ENCODE data around the gene AQP5.

AQP5 gene

DNA sequence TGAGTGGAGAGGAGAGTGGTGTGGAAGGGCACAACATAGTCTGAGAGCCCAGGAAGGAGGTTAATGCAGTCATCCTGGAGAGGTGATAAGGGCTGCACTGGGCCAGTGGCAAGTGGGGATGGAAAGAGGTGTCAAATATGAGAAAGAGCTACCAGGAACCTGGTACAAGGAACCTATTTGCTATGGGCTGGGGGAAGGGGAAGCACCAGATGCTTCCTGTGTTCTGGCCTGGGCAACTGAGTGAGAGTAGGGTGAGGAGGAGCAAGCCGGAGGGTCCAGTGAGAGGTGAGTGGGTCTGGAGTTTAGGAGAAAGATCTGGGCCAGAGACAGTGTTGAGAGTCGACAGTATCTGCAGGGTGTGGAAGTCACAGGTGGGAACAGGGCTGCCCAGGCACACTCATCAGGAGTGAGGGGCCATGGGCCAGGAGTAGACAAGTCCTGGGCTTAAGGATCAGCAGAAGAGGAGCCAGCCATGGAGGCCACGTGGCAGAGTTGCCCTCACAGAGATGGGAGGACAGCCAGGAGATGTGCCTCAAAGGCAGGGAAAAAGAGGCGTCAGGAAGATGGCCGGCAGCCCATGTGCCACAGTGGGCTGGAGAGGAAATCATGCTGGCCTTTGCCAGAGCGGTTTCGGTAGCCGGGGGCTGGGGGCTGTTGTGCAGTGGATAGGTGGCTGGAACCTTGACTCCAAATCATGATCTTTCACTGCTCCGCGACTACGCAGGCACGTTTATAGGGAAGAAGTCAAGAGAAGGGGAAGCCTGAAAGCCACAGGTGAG is 8.2 kb downstream of the AQP5 start:
- Histone ChIP-seq H3K9ac (ENCODE audit: low read length) (no peak overlapping the region), H3K27me3 (ENCODE audit: control insufficient read depth in 1 of 2, insufficient read depth in 2 of 2, low read length in 2 of 2) (peaks cover 0 to 9% of the 10 kb centered on the region in 2 donors), H3K27ac (ENCODE audit: low read depth, low read length) (peak overlapping the region; percentile 23), H3K36me3 (ENCODE audit: insufficient read depth, low read length) (no peaks in the 10 kb centered on the region), H3K4me1 (ENCODE audit: insufficient read depth, low read length) (peaks cover 23% of the 10 kb centered on the region), H3K4me3 (ENCODE audit: low read depth in 1 of 2, low read length in 2 of 2) (no peak overlapping the region), H3K9me3 (ENCODE audit: low read length) (no peaks in the 10 kb centered on the region)

DNA sequence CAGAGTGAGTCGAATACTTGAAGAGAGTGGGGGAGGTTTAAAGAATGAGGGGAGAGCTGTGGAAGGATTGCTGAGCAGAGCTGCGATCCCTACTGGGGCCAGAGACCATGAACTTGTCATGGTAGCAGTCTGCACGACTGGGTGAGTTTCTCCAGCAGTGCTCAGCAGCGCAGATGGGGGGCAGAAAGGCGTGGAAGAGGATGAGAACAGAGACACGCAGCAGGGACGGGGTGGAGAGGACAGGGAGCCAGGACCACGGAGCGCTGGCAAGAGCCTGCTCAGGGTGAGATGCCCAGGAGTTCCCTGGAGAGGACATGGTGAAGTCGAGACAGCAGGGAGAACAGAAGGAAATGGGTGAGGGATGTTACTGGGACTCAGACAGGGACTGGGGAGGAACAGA is 9.0 kb downstream of the AQP5 start:
- Histone ChIP-seq H3K9ac (ENCODE audit: low read length) (no peak overlapping the region), H3K27ac (ENCODE audit: low read depth, low read length) (no peak overlapping the region), H3K4me1 (ENCODE audit: insufficient read depth, low read length) (peaks cover 31% of the 10 kb centered on the region), H3K27me3 (ENCODE audit: control insufficient read depth in 1 of 2, insufficient read depth in 2 of 2, low read length in 2 of 2) (peaks cover 0 to 9% of the 10 kb centered on the region in 2 donors), H3K36me3 (ENCODE audit: insufficient read depth, low read length) (no peaks in the 10 kb centered on the region), H3K4me3 (ENCODE audit: low read depth in 1 of 2, low read length in 2 of 2) (no peak overlapping the region), H3K9me3 (ENCODE audit: low read length) (no peaks in the 10 kb centered on the region)

DNA sequence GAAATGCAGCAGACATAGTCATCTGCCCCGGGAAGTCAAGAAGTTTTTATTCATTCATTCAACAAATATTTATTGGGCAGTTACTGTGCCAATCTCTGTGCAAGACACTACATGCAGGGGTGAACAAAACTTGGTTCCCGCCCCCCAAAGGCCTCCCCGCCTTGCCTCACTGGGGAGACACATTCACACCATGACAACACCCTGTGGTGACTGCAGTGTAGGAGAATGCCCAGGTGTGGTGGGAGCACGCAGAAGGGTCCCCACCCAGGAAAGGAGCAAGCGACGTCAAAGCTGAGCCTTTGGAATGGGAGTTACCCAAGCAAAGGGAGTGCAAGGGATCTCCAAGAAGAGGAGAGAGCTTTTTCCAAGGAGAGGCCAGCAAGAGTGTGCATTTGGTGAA is 9.5 kb downstream of the AQP5 start:
- H3K27me3 ChIP-seq (ENCODE audit: control insufficient read depth in 1 of 2, insufficient read depth in 2 of 2, low read length in 2 of 2), result peaks cover 0 to 9% of the 10 kb centered on the region in 2 donors
- no peak overlapping the region for H3K27ac ChIP-seq (ENCODE audit: low read depth, low read length)
- H3K4me3 ChIP-seq (ENCODE audit: low read depth in 1 of 2, low read length in 2 of 2), result no peak overlapping the region
- peaks cover 35% of the 10 kb centered on the region for H3K4me1 ChIP-seq (ENCODE audit: insufficient read depth, low read length)
- no peak overlapping the region for H3K9ac ChIP-seq (ENCODE audit: low read length)
- H3K9me3 ChIP-seq (ENCODE audit: low read length), result no peaks in the 10 kb centered on the region
- no peaks in the 10 kb centered on the region for H3K36me3 ChIP-seq (ENCODE audit: insufficient read depth, low read length)

DNA sequence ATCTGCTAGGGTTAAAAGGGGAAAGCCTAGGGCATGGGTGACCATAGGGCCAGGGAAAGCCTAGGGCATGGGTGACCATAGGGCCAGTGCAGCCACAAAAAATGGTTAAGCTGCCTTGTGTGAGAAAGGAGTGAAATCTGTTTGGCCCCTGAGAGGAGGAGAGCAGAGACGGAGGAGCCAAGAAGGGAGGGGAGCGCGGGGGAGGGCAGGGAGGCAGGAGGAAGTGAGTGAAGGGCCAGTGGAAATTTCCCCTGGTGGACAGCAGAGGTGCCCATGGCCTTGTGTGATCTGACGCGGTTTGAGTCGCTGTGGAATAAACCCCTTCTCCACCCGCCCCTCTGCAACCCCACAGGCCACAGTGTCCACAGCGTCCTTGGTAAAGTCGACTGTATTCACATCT is 10.5 kb downstream of the AQP5 start:
- Histone ChIP-seq H3K27ac (ENCODE audit: low read depth, low read length) (no peak overlapping the region), H3K4me3 (ENCODE audit: low read depth in 1 of 2, low read length in 2 of 2) (no peak overlapping the region), H3K27me3 (ENCODE audit: control insufficient read depth in 1 of 2, insufficient read depth in 2 of 2, low read length in 2 of 2) (peaks cover 0 to 9% of the 10 kb centered on the region in 2 donors), H3K36me3 (ENCODE audit: insufficient read depth, low read length) (no peaks in the 10 kb centered on the region), H3K4me1 (ENCODE audit: insufficient read depth, low read length) (peaks cover 33% of the 10 kb centered on the region), H3K9me3 (ENCODE audit: low read length) (no peaks in the 10 kb centered on the region), H3K9ac (ENCODE audit: low read length) (no peak overlapping the region)

DNA sequence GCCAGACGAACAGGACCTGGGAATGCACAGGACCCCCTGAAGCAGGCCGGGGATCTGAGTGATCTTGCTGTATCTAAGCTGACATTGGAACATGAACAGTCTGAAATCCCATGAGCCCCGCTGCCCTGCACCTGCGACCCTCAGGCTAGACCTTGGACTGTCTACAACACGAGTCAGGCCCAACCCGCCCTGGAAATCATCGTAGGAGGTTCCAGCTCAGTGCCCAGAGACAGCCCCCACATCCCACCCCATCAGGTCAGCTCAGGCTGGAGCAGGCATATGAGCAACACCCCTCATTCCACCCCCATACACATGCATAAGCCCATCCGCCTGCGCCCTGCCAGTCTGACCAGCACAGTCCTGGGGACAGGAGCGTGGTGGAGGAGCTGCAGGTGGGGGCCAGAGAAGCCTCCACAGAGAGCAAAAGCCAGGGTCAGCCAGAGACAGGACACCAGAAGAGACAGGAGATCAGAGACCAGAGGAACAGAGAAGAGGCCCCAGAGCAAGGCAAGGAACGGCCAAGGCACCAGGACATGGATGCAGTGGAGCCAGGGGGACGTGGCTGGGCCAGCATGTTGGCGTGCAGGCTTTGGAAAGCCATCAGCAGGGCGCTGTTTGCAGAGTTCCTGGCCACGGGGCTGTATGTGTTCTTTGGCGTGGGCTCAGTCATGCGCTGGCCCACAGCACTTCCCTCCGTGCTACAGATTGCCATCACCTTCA is 11.1 kb downstream of the AQP5 start, which contains the start of gene AQP6:
Gene AQP6 (plus strand): TSS at position 307 of the 720 bp plus-strand sequence. CDS start 227 bp downstream, at position 534.
- H3K9ac ChIP-seq (ENCODE audit: low read length), result no peak within 1 kb of the TSS
- H3K4me3 ChIP-seq (ENCODE audit: low read depth in 1 of 2, low read length in 2 of 2), result no peak within 1 kb of the TSS
- no peak within 1 kb of the TSS for H3K27ac ChIP-seq (ENCODE audit: low read depth, low read length)
- H3K27me3 ChIP-seq (ENCODE audit: control insufficient read depth in 1 of 2, insufficient read depth in 2 of 2, low read length in 2 of 2), result peaks cover 0 to 8% of the 10 kb centered on the region in 2 donors
- no peaks in the 10 kb centered on the region for H3K9me3 ChIP-seq (ENCODE audit: low read length)
- H3K4me1 ChIP-seq (ENCODE audit: insufficient read depth, low read length), result peaks cover 26% of the 10 kb centered on the region
- H3K36me3 ChIP-seq (ENCODE audit: insufficient read depth, low read length), result no peaks in the 10 kb centered on the region

DNA sequence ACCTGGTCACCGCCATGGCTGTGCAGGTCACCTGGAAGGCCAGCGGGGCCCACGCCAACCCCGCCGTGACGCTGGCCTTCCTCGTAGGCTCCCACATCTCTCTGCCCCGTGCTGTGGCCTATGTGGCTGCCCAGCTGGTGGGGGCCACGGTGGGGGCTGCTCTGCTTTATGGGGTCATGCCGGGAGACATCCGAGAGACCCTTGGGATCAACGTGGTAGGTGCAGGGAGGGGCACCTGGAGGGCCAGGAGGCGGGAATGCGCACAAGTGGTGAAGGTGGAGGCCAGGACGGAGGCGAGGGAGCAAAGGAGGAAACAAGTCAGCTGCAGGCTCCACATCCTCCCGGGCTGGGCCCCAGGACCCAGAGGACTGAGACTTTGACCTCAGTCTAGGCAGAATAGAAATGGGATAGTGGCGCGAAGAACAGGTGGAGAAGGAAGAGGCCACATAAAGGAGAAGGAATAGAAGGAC is 11.7 kb downstream of the AQP5 start:
- Histone ChIP-seq H3K4me1 (ENCODE audit: insufficient read depth, low read length) (peaks cover 24% of the 10 kb centered on the region), H3K27ac (ENCODE audit: low read depth, low read length) (no peak overlapping the region), H3K9me3 (ENCODE audit: low read length) (no peaks in the 10 kb centered on the region), H3K9ac (ENCODE audit: low read length) (no peak overlapping the region), H3K27me3 (ENCODE audit: control insufficient read depth in 1 of 2, insufficient read depth in 2 of 2, low read length in 2 of 2) (peaks cover 0 to 4% of the 10 kb centered on the region in 2 donors), H3K36me3 (ENCODE audit: insufficient read depth, low read length) (no peaks in the 10 kb centered on the region), H3K4me3 (ENCODE audit: low read depth in 1 of 2, low read length in 2 of 2) (no peak overlapping the region)

DNA sequence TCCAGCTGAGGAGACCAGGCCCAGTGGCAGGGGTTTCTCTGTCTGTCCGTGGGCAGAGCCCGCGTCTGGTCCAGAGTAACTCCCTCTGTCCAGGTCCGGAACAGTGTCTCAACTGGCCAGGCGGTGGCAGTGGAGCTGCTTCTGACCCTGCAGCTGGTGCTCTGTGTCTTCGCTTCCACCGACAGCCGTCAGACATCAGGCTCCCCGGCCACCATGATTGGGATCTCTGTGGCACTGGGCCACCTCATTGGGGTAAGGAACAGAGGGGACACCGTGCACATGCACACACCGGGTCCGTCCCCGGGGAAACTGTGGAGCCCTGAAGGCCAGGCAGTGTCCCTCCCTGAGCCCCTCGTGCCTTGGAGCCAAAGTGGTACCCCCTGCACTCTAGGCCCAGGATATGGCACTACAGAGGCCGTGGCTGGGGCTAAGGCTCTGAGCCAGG is 12.6 kb downstream of the AQP5 start:
- no peaks in the 10 kb centered on the region for H3K27me3 ChIP-seq (ENCODE audit: control insufficient read depth in 1 of 2, insufficient read depth in 2 of 2, low read length in 2 of 2)
- peak overlapping the region in 1 of 2 donors; percentile 12 for H3K4me3 ChIP-seq (ENCODE audit: low read depth in 1 of 2, low read length in 2 of 2)
- H3K27ac ChIP-seq (ENCODE audit: low read depth, low read length), result peak overlapping the region; percentile 2
- H3K9me3 ChIP-seq (ENCODE audit: low read length), result no peaks in the 10 kb centered on the region
- H3K9ac ChIP-seq (ENCODE audit: low read length), result no peak overlapping the region
- H3K36me3 ChIP-seq (ENCODE audit: insufficient read depth, low read length), result no peaks in the 10 kb centered on the region
- peaks cover 24% of the 10 kb centered on the region for H3K4me1 ChIP-seq (ENCODE audit: insufficient read depth, low read length)

DNA sequence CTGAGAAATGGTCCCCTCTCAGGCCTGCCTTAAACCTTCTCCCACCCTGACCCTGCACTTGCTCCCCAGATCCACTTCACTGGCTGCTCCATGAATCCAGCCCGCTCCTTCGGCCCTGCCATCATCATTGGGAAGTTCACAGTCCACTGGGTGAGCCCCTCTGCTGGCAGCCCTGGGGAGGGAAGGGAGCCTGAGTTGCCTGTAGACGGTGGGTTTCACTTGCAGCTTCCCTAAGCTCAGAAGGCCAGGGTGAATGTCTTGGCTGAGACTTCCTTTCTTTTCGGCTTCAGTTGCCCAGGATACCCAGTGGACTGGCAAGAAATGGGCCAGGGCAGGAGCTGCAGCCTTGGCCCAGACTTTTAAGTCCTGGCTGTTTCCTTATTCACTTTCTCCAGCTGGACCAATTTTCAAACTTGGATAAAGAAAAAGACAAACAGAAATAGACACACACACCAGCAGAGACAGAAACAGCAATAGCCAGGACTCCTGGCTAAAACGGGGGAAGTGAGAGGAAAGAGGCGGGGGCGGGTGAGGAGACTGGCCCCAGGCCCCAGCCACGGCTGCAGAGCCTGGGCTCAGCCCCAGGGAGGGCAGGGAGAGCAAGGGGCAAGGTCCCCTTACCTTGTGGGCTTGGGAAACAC is 13.1 kb downstream of the AQP5 start:
- Histone ChIP-seq H3K27ac (ENCODE audit: low read depth, low read length) (peak overlapping the region; percentile 2), H3K9me3 (ENCODE audit: low read length) (no peaks in the 10 kb centered on the region), H3K36me3 (ENCODE audit: insufficient read depth, low read length) (no peaks in the 10 kb centered on the region), H3K9ac (ENCODE audit: low read length) (no peak overlapping the region), H3K4me1 (ENCODE audit: insufficient read depth, low read length) (peaks cover 24% of the 10 kb centered on the region), H3K4me3 (ENCODE audit: low read depth in 1 of 2, low read length in 2 of 2) (peak overlapping the region in 1 of 2 donors; percentile 12), H3K27me3 (ENCODE audit: control insufficient read depth in 1 of 2, insufficient read depth in 2 of 2, low read length in 2 of 2) (no peaks in the 10 kb centered on the region)

DNA sequence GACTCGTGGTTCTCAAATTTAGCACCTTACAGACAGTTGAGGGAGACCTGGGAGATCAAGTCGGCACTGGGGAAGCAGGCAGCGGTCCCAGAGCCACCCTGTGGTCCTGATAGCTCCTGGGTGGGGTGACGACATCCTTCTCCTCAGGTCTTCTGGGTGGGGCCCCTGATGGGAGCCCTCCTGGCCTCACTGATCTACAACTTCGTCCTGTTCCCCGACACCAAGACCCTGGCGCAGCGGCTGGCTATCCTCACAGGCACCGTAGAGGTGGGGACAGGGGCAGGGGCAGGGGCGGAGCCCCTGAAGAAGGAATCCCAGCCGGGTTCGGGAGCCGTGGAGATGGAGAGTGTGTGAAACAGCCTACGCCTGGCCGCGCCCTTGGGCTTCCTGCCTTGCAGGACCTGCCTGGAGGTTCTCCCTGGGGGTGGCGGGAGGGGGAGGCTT is 13.7 kb downstream of the AQP5 start:
- H3K4me1 ChIP-seq (ENCODE audit: insufficient read depth, low read length), result peaks cover 24% of the 10 kb centered on the region
- H3K27me3 ChIP-seq (ENCODE audit: control insufficient read depth in 1 of 2, insufficient read depth in 2 of 2, low read length in 2 of 2), result no peaks in the 10 kb centered on the region
- peak overlapping the region; percentile 2 for H3K27ac ChIP-seq (ENCODE audit: low read depth, low read length)
- H3K4me3 ChIP-seq (ENCODE audit: low read depth in 1 of 2, low read length in 2 of 2), result peak overlapping the region in 1 of 2 donors; percentile 12
- no peaks in the 10 kb centered on the region for H3K9me3 ChIP-seq (ENCODE audit: low read length)
- H3K36me3 ChIP-seq (ENCODE audit: insufficient read depth, low read length), result no peaks in the 10 kb centered on the region
- H3K9ac ChIP-seq (ENCODE audit: low read length), result no peak overlapping the region

DNA sequence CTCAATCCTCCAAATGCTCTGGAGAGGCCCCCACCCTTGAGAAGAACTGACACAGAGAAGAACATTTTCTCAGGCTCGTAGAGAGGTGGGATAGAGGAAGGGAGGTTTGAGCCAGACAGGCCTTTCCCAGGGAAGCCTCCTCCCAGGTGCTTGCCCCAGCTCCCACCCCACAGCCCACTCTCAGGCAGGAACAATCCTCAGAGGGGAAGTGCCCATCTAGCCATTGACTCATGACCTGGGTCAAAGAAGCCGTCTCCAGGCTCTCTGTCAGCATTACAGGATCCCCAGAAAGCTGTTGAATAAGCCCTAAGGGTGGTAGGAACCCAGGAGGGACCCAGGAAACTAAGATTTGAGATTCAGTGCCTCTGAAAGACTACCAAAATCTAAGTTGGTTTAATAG is 14.9 kb downstream of the AQP5 start:
- Histone ChIP-seq H3K9me3 (ENCODE audit: low read length) (no peaks in the 10 kb centered on the region), H3K4me1 (ENCODE audit: insufficient read depth, low read length) (peaks cover 24% of the 10 kb centered on the region), H3K27ac (ENCODE audit: low read depth, low read length) (no peak overlapping the region), H3K9ac (ENCODE audit: low read length) (no peak overlapping the region), H3K4me3 (ENCODE audit: low read depth in 1 of 2, low read length in 2 of 2) (no peak overlapping the region), H3K36me3 (ENCODE audit: insufficient read depth, low read length) (no peaks in the 10 kb centered on the region), H3K27me3 (ENCODE audit: control insufficient read depth in 1 of 2, insufficient read depth in 2 of 2, low read length in 2 of 2) (no peaks in the 10 kb centered on the region)

DNA sequence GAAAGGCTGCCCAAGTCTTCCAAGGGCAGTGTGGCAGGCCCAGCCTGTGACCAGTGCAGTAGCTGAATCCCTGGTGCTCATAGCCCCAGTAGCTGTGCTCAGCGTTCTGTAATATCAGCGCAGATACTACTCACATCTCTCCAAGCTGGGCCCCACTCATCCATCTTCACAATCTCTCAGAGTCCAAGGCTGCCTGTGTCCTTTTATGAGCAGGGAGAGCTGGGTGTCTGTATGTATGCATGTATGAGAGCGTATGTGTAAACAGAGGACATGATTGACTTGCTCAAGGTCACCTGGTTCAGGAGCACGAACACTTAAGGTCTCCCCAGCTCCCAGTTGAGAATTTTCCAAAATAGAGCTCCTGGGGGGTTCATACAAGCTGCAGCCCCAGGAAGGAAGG is 16.5 kb downstream of the AQP5 start:
- Histone ChIP-seq H3K4me1 (ENCODE audit: insufficient read depth, low read length) (peaks cover 38% of the 10 kb centered on the region), H3K27ac (ENCODE audit: low read depth, low read length) (no peak overlapping the region), H3K4me3 (ENCODE audit: low read depth in 1 of 2, low read length in 2 of 2) (no peak overlapping the region), H3K9ac (ENCODE audit: low read length) (no peak overlapping the region), H3K27me3 (ENCODE audit: control insufficient read depth in 1 of 2, insufficient read depth in 2 of 2, low read length in 2 of 2) (no peaks in the 10 kb centered on the region), H3K9me3 (ENCODE audit: low read length) (no peaks in the 10 kb centered on the region), H3K36me3 (ENCODE audit: insufficient read depth, low read length) (no peaks in the 10 kb centered on the region)
